GM12864 (cell line): ENCODE data around the gene NR2F2.

Source experiments
- DNase-seq: peaks from one replicate; pipeline ENCODE4 v3.0.0-alpha.2; 2011; ENCODE audit warnings: low read depth
- H3K4me3 ChIP-seq: 2 replicates; pipeline ENCODE4 v1.5.1; 2011; ENCODE audit warnings: mild to moderate bottlenecking, low read depth, low read length, control low read depth
- CTCF ChIP-seq: IDR thresholded peaks from 2 replicates; pipeline ENCODE4 v1.5.1; 2011; ENCODE audit warnings: low read depth, mild to moderate bottlenecking, moderate library complexity, low read length, control low read depth, inconsistent platforms; ENCODE audit errors: missing control alignments

Gene NR2F2

GRCh38 chr15:96336108-96336595 is 5.7 kb downstream of the NR2F2 start:
- no peak for DNase-seq
- H3K4me3 ChIP-seq: no peak overlapping the region

GRCh38 chr15:96336596-96337364 is 6.3 kb downstream of the NR2F2 start:
- TF ChIP-seq CTCF: no peak
- DNase-seq: no peak
- no peak overlapping the region for H3K4me3 ChIP-seq

More at GRCh38 chr15:96336108-96336595, 5.7 kb downstream of the NR2F2 start:
- TF ChIP-seq CTCF: no peak

GRCh38 chr15:96337365-96338023 is 7.0 kb downstream of the NR2F2 start:
- TF ChIP-seq CTCF: no peak
- no peak for DNase-seq
- no peak overlapping the region for H3K4me3 ChIP-seq

- TF ChIP-seq CTCF: no peak
- H3K4me3 ChIP-seq: no peak overlapping the region
Observed at GRCh38 chr15:96338074-96338765, 7.7 kb downstream of the NR2F2 start.

GRCh38 chr15:96338766-96339618 is 8.5 kb downstream of the NR2F2 start:
- H3K4me3 ChIP-seq: no peak overlapping the region
- DNase-seq: no peak
- no peak for TF ChIP-seq CTCF

More at GRCh38 chr15:96338074-96338765, 7.7 kb downstream of the NR2F2 start:
- no peak for DNase-seq

- no peak for TF ChIP-seq CTCF
- DNase-seq: no peak
- H3K4me3 ChIP-seq: no peak overlapping the region
Observed at GRCh38 chr15:96339619-96340347, 9.3 kb downstream of the NR2F2 start.
